CD4-positive, alpha-beta T cell treated with Interleukin-1 beta for 1 hour (primary cell): ENCODE measurements around the gene GPR146.
"Not testable (repeated sequence)": the region's sequence is repeated elsewhere in the genome, so short reads cannot be mapped to it uniquely, and the experiment has no call there.

Source experiments
- DNase-seq, 2 donors: peaks; one replicate each; pipeline ENCODE4 v3.0.0-alpha.2; 2020 to 2022

The GPR146 gene

DNA sequence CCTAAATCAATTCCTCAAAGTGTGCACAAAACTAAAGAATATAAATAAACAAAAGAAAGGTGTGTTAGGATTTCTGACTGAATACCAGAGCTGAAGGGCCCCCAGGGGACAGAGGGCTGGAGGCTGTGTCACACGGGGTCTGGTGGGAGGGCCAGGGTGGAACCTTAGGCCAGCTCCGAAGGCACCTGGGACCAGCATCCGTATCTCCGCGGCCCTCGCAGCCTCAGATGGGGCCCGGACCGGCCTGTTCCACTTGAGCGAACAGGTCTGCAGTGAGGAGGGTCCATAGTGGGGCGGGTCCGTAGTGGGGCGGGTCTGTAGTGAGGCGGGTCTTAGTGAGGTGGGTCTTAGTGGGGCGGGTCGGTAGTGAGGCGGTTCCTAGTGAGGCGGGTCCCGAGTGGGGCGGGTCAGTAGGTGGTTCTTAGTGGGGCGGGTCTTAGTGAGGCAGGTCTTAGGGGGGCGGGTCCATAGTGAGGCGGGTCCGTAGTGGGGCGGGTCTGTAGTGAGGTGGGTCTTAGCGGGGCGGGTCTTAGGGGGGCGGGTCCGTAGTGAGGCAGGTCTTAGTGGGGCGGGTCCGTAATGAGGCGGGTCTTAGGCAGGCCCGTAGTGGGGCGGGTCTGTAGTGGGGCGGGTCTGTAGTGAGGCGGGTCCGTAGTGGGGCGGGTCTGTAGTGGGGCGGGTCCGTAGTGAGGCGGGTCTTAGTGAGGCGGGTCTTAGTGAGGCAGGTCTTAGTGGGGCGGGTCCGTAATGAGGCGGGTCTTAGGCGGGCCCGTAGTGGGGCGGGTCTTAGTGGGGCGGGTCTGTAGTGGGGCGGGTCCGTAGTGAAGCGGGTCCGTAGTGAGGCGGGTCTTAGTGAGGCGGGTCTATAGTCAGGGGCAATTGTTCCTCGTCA, 15.1 kb downstream of the GPR146 start:
- DNase-seq: peak in 1 of 2 donors; percentile 35

DNA sequence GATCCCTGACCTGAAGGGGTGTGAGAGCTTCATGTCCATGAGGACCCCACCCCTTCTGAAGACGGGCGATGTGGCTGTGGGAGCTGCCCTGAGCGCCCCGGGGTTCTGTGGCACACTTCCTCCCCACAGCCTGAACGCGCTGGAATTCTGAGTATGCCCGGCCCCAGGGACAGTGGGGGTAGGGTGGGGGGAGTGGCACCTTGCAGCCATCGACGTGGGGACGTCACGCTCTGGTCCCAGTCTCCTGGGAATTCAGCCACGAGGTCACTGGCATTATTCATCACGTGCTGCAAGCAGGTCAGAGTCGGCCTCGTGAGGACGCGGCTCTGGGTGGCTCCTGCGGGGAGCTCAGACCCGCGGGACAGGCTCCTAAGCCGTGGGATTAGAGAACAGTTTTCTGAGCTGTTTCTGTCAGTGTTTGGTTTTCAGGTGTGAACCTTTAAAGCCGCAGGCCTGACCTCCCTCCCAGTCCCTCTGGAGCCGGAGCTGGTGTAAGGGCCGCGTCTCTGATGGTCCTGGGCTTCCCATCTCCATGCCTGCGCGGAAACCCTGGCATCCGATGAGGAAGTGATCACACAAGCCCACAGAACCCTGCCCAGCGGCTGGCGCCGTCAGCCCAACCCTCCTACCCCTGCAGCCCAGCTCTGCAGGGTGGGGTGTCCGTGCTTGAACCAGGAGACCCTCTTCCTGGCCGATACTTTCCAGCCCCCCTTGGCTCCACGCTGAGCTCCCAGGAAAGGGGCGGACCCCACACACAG, 16.1 kb downstream of the GPR146 start:
- peak in 1 of 2 donors; percentile 43 for DNase-seq

DNA sequence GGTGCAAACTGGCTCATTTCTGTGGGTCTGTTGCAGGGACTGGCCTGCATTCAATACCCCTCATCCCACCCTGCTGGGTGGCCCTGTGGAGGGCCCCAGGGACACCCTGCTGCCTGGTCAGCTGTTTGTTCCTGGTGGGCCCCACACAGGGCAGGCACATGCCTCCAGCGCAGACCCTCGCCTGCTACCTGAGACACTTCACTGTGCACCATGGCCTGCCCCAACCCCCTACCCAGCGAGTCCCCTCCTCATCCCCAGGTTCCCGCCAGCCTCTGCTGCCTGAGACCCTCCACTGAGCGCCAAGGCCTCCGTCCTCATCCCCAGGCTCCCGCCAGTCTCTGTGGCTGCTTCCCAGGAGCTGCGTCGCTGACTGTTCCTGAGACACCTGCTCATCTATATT, 16.8 kb downstream of the GPR146 start:
- no peak for DNase-seq

DNA sequence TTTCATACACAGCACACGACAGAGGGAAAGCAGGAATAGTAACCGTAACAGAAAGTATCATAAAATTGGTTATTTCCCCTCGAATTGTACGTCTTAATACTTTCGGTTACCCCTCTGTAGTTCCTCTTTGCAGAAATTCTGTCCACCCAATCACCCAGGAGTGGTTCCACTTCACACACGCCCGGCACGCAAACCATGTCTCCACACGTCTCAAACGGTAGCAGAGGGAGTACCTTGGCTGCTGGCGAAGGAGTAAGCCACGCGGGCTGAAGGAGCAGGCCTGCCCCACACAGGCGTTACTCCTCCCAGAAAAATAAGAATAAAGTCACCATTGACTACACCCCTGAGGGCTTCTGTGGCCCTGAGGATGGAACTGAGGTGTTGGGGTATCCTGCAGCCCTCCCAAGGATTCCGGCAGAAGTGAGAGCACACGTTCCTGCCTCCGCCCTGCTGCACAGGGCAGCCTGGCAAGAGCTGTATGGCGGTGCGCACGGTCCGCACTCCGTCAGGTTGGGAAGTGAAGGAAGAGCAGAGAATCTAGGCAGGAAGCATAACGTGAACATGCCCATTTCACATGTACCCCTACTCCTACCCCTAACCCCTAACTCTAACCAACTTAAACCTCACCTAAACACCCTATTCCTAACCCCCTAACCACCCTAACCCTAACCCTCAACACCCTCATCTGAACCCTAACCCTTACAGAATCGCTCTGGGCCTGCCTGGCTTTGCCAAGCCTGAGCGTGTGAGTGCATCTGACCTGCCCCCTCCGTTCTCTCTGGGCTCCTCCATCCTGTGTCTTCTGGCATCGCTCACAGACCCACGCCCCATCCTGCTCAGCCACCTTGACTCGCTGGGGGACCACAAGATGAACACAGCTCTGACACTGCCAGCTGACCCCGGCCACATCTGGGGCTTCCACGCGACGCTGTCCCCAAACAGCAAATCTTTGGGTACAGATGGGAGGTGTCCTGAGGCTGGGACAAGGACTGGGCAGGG, 18.2 kb downstream of the GPR146 start:
- DNase-seq: peak in 1 of 2 donors; percentile 69

DNA sequence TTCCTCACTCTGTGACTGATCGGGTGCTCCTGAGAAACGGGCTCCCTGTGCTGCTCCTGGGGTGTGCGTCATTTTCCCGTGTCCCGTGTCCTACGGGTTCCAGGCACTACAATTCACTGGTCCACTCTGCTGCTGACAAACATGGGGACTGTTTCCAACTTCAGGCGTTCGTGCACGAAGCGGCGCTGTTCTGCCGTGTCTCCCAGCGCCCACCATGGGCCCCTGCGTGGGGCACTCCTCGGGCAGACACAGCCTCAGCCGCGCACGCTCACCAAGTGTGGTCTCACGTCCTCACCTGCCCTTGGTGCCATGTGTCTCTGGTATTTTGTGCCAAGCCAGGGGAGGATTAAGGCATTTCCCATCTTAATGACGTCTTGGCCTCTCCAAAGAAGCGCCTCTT, 19.0 kb downstream of the GPR146 start:
- no peak for DNase-seq

DNA sequence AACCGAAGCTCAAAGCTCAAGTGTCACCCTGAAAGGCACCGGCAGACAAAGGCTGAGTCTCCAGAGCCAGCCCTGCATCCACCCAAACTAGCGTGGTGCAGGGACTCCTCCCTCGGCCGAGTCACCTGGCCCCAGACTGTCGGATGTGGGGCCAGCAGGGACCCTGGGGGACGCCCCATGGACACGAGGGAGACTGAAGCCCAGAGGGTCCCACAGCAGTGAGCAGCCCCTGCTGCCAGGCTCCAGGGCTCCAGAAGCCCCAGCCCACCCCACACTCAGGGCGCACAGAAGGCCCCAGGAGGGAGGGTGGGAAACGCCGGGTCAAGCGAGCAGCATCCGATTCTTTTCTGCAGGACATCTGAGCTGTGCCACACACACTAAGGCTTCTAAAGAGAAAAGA, 20.2 kb downstream of the GPR146 start:
- no peak for DNase-seq

DNA sequence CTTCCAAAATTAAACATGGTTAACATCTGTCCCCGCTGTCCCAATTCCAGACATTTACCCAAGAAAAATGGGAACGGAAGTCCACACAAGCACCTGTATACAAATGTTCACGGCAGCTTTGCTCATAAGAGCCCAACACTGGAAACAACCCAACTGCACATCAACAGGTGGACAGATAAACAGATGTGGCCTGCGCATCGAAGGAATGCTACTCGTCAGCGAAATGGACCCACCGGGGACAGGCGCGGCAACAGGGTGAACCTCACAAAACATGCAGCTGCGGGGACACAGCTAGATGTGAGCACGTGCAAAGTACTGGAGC, 20.9 kb downstream of the GPR146 start:
- DNase-seq: no peak

DNA sequence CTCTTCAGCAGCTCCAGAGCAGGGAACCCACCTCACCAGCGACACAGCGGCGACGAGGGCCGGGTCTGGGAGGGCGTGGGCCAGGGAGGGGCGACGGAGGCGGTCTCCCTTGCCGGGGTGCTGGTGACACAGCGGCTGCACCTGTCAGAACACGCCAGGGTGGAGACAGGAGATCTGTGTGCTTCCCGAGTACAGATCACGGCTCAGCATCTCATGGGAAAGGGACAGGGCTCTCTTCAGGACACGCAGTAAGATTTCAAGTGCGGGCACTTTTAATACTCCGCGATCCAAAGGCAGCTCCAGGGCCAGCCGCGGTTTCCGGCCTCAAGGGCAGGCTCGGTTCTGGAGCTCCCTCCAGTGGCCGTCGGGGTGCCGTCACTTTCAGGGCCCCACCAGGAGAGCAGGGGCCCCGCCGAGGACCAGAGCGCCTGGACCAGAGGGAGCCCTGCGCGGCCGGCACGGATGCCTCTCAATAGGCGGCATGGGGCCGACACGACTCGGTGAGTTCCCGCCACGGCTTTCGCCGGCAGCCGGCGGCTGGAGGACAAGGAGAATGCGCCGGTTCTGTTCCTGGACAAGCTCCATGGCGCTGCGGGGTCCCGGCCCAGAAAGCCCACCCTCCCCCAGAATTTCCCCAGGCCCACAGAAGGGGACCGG, 21.4 kb downstream of the GPR146 start:
- DNase-seq: peak; percentile 81 to 84

DNA sequence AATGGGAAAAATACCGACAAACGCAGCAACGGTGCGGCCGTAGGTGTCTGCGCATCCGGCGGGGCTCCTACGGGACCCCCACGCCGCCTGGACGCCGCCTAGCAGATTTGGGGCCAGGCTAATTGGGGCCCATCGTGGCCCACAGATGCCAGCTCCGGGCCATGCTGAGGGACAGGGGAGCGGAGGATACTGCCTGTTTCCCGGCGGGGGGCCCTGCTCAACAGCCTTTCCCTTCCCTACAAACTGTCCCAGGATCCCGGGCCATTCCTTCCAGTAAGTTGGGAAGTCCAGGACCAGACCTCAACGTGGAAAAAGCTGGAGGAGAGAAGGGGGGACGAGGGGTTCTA, 21.9 kb downstream of the GPR146 start:
- DNase-seq: no peak

DNA sequence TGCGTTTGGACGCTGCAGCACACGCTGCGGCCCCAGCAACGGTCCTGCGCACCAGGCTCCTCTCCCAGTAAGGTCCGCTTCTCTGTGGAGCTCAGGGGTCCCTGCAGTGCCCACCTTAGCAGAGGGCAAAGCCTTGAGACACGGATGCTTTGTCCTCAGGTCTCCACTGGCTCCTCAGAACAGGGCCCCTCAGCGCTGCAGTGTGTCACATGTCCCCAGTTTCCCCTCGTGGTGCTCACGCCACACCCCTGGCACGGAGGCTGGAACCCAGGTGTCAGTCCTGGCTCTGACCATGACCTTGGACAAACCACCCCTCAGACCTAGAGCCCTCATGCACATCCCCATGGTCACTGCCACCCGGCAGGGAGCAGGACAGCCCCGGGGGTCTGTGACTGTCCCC, 23.7 kb downstream of the GPR146 start:
- DNase-seq: no peak

DNA sequence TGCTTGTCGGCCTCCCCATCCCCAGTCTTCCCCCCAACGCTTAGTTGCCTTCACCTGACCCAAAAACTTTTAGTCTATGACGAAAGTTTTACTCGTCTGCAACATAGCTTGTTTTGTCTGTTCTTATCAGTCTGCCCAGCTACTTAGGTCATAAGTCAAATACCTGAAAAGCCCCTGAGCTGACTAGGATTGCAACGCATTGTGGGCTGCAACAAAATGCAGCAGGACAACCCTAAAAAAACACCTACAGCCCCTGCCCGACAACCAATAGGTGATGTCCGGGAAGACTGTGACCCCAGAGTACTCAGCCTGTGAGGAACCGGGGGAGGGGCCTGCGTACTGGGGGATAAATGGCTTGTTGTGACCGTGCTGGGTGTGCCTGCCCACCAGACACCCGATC, 24.3 kb downstream of the GPR146 start:
- no peak for DNase-seq

DNA sequence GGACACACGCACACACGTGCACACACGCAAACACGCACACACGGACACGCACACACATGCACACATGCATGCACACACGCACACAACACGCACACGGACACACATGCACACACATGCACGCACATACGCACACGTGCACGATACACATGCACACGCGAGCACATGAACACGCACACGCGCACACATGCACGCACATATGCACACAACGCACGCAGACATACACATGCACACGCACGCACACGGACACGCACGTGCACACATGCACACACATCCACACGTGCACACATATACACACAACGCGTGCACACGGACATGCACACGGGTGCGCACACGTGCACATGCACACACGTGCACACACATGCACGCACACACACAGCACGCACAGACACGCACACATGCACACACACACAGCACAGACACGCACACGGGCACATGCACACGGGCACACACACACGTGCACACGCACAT, 26.2 kb downstream of the GPR146 start:
- DNase-seq: no peak

DNA sequence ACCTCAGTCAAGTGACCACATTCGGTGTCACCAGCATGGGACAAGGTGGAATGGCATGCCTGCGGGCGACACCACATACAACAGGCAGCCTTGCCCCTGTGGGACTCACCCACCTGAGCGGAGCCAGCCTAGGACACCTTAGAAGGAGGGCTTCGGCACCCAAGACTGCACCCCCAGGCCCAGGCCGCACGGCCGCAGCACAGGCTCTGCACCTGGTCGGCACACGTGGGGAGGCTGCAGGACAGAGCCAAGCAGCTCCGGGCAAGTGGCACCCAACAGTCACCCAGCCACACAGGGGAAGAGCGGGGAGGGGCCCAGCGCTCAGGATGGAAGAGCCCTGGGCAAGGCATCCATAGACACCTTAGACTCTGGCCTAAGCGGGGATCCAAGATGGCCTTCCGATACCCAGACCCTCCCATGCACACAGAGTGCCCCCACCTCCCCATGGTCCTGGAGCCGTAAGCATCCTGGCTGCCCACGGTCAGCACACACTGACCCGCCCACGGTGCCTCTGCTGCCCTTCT, 27.4 kb downstream of the GPR146 start:
- DNase-seq: no peak

DNA sequence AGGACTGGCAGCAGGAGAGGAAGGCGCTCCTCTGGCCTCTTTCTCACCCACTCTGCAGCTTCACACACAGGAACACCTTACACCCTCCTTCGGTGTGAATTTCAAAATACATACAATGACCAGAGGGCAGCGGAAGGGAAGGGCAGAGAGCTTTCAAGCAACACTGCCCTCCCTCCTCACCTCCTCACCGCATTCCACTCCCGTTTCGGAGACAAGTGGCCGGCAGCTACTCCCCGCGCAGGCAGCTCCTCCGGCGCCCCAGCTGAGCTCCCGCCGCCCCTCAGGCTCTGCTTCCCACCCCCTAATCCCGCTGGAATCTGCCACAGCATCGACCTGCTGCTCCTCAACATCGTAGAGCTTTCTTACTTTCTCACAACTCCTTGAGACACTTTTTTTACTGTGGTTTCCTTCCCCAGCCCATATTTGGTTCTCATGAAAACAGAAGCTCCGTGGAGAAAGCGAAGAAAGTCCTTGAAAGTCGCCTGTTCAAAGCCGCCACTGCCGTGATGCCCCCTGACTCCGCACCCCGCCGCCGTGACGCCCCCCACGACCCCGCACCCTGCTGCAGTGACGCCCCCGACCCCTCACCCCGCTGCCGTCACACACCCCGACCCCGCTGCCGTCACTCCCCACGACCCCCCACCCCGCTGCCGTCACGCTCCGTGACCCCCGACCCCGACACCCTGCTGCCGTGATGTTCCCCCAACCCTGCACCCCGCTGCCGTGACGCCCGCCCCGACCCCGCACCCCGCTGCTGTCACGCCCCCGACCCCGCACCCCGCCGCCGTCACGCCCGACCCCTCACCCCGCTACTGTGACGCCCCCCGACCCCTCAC, 29.0 kb downstream of the GPR146 start:
- no peak for DNase-seq

DNA sequence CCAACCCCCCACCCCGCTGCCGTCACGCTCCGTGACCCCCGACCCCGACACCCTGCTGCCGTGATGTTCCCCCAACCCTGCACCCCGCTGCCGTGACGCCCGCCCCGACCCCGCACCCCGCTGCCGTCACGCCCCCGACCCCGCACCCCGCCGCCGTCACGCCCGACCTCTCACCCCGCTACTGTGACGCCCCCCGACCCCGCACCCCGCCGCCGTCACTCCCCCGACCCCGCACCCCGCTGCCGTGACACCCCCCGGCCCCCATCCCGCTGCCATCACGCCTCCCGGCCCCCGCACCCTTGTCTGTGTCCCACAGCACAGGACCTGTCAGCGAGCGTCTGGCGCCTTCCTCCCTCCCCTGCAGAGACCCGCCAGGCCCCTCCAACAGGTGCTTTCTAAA, 29.7 kb downstream of the GPR146 start:
- not testable (repeated sequence) for DNase-seq

DNA sequence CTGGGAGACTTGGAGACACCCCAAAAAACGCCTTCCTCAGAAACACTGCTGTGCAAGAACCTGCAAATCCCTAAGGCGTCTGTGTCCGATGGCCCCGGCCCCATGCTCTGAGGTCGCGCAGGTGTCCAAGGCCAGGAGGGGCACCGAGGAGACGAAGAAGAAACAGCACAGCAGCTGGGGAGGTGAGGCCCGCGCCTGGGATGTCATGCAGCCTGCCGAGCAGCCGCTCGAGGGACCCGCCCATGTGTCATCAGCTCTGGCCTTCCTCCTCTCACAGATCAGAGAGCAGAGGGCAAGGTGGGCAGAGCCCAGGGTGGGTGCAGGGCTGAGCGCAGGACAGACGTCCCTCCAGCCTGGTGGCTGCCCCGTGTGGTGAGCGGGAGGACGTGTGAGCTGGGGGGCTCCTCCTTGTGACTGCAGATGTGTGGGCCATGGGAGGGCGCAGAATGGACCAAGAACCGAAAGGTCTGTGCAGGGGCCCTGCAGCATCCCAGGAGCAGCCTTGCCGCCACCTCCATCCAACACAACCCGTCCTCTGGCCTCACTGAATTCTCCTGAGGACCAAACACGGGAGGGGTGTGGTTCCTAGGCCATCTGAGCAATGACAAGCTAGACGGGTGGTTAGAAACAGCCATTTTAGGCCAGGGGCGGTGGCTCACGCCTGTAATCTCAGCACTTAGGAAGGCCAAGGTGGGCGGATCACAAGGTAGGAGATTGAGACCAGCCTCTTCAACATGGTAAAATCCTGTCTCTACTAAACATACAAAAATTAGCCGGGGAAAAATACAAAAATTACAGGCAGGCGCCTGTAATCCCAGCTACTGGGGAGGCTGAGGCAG, 30.5 kb downstream of the GPR146 start:
- DNase-seq: no peak

DNA sequence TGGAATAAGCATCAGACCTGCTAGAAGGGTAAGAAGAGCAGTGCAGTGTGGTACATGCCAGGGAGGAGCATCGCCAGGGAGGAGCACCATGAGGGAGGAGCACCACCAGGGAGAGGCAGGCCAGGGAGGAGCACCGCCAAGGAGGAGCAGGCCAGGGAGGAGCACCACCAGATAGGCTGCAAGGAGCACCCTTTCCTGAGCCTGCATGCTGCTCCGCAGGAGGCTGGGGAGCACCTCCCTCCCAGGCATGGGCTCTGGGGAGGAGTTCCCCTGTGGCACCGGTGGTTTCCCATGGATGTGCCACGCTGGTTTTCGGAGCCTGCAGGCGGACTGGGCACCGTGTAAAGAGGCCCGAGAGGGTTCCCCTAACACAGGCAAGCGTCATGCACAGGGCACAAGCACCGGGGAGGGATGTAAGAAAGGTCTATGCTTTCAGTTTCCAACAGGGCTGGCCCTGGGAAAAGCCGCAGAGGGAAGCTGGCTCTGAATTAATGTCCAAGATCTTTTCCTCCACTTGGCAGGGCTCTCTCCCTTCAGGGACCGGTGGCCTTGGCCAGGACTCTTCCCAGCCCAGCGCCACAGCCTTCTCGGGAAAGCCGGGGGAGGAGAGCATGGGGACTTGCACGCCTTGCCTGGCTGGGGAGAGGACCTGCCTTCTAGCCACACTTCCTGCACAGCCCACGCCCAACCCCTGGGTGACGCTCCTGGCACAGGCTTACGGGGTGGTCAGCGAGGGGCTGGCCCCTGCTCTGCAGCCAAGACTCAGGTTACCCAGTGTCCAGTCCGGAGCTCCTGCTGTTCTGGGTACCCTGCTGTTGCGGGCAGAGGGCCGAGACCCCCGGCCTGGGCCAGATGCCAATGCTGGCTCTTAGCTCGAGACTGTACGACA, 32.1 kb downstream of the GPR146 start:
- no peak for DNase-seq

DNA sequence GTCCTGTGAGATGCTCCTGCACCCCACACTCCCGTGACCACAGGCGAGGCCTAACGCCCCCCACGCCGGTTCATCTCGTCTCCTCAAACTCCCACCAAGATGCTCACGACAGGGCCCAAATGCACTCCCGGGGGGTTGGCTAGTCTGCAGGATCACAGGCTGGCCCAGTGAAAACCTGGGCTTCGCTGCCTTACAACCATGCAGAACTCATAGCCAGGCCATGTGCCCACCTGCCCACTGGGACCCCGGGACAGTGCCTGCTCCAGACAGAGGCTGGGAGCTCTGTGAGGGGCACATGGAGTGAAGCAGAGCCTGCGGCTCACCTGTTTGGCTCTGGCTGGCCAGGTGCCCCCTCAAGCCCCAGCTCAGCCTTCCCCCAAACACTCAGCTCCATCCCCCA, 34.2 kb downstream of the GPR146 start:
- no peak for DNase-seq

DNA sequence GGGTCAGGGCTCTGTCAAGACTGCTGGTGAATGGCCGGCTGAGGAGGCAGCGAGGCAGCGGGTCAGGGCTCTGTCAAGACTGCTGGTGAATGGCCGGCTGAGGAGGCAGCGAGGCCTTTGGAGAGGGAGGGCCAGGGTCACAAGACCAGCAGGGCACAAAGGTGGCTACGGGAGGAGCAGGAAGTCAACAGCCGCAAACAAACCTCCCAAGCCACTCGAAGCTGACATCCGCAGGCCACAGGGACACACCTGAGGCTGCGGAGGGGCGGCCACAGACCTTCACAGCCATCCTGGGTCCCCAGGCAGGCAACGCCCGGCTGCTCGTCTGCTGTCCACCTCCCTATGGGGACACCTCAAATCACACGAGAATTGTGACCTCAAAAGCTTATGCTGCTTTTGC, 34.6 kb downstream of the GPR146 start:
- DNase-seq: no peak
